ENCODE measurements around the gene INTS14. TPM values are rescaled to one million over a fixed set of nuclear protein-coding genes. Genes with fewer than 3 reads are reported as not detected.
A peak's percentile ranks its signal among the peaks of the same experiment; 100 is the strongest.

The INTS14 gene
- polyA plus RNA-seq, 1 experiment: 56.6 TPM

GRCh38 chr15:65603559-65603958, 7.4 kb downstream of the INTS14 start:
- DNase-seq (ENCODE audit: low read depth, low spot score): no peak
- H3K9me3 ChIP-seq (ENCODE audit: control insufficient read depth, insufficient read depth, low read length): no peaks in the 10 kb centered on the region
- no peak for TF ChIP-seq CTCF (IDR thresholded peaks at IDR 0.05; ENCODE audit: low read depth, low read length)
- ChIA-PET POLR2A (interaction anchor here (0.6 kb wide), 1 partner anchor 87 kb away, joined by 5 read pairs; no protein-coding TSS in a partner anchor), CTCF (no interaction called here)
- no peak overlapping the region for H3K27ac ChIP-seq (ENCODE audit: low read depth, low read length)
- no peak overlapping the region for H3K4me3 ChIP-seq (ENCODE audit: low read depth, low read length)
- no peaks in the 10 kb centered on the region for H3K27me3 ChIP-seq (ENCODE audit: control insufficient read depth, insufficient read depth, low read length)

GRCh38 chr15:65603134-65603533, 7.8 kb downstream of the INTS14 start:
- TF ChIP-seq CTCF (IDR thresholded peaks at IDR 0.05; ENCODE audit: low read depth, low read length): no peak
- H3K27me3 ChIP-seq (ENCODE audit: control insufficient read depth, insufficient read depth, low read length): no peaks in the 10 kb centered on the region
- CTCF ChIA-PET: no interaction called here
- POLR2A ChIA-PET: no interaction called here
- no peaks in the 10 kb centered on the region for H3K9me3 ChIP-seq (ENCODE audit: control insufficient read depth, insufficient read depth, low read length)
- no peak overlapping the region for H3K4me3 ChIP-seq (ENCODE audit: low read depth, low read length)
- H3K27ac ChIP-seq (ENCODE audit: low read depth, low read length): no peak overlapping the region
- no peak for DNase-seq (ENCODE audit: low read depth, low spot score)

GRCh38 chr15:65599677-65600076, 11.3 kb downstream of the INTS14 start:
- DNase-seq (ENCODE audit: low read depth, low spot score): no peak
- Histone ChIP-seq H3K4me3 (ENCODE audit: low read depth, low read length) (no peak overlapping the region), H3K27ac (ENCODE audit: low read depth, low read length) (no peak overlapping the region), H3K9me3 (ENCODE audit: control insufficient read depth, insufficient read depth, low read length) (no peaks in the 10 kb centered on the region), H3K27me3 (ENCODE audit: control insufficient read depth, insufficient read depth, low read length) (no peaks in the 10 kb centered on the region)
- ChIA-PET POLR2A (no interaction called here), CTCF (no interaction called here)
- no peak for TF ChIP-seq CTCF (IDR thresholded peaks at IDR 0.05; ENCODE audit: low read depth, low read length)

GRCh38 chr15:65598468-65598867, 12.5 kb downstream of the INTS14 start:
- POLR2A ChIA-PET: interaction anchor here (0.7 kb wide), 1 partner anchor 13 kb away, joined by 3 read pairs; the partner anchor contains the start of gene INTS14
- DNase-seq (ENCODE audit: low read depth, low spot score): no peak
- H3K9me3 ChIP-seq (ENCODE audit: control insufficient read depth, insufficient read depth, low read length): no peaks in the 10 kb centered on the region
- H3K27me3 ChIP-seq (ENCODE audit: control insufficient read depth, insufficient read depth, low read length): no peaks in the 10 kb centered on the region
- H3K27ac ChIP-seq (ENCODE audit: low read depth, low read length): no peak overlapping the region
- H3K4me3 ChIP-seq (ENCODE audit: low read depth, low read length): no peak overlapping the region
- TF ChIP-seq CTCF (IDR thresholded peaks at IDR 0.05; ENCODE audit: low read depth, low read length): no peak
- CTCF ChIA-PET: no interaction called here

- no peak for DNase-seq (ENCODE audit: low read depth, low spot score)
- POLR2A ChIA-PET: no interaction called here
- peak; percentile 41 for TF ChIP-seq CTCF (IDR thresholded peaks at IDR 0.05; ENCODE audit: low read depth, low read length)
- H3K27me3 ChIP-seq (ENCODE audit: control insufficient read depth, insufficient read depth, low read length): no peaks in the 10 kb centered on the region
- no peak overlapping the region for H3K27ac ChIP-seq (ENCODE audit: low read depth, low read length)
- no peak overlapping the region for H3K4me3 ChIP-seq (ENCODE audit: low read depth, low read length)
- CTCF ChIA-PET: interaction anchor here (0.6 to 2.5 kb wide), 15 partner anchors 11 to 903 kb away, joined by 3 to 10 read pairs (median 4); partner anchors contain the start of genes DPP8 and INTS14
- no peaks in the 10 kb centered on the region for H3K9me3 ChIP-seq (ENCODE audit: control insufficient read depth, insufficient read depth, low read length)
These were observed 15.0 kb downstream of the INTS14 start for GRCh38 chr15:65595960-65596359.

Data from AG04450 (cell line).